Left forelimb (tissue), 1 donor: ENCODE measurements around the gene GSTO2.
A peak's percentile ranks its signal among the peaks of the same experiment; 100 is the strongest.

Source experiments
- DNase-seq: peaks from one replicate; pipeline ENCODE4 v3.0.0-alpha.2; 2018; ENCODE audit warnings: low spot score

Gene GSTO2

DNA sequence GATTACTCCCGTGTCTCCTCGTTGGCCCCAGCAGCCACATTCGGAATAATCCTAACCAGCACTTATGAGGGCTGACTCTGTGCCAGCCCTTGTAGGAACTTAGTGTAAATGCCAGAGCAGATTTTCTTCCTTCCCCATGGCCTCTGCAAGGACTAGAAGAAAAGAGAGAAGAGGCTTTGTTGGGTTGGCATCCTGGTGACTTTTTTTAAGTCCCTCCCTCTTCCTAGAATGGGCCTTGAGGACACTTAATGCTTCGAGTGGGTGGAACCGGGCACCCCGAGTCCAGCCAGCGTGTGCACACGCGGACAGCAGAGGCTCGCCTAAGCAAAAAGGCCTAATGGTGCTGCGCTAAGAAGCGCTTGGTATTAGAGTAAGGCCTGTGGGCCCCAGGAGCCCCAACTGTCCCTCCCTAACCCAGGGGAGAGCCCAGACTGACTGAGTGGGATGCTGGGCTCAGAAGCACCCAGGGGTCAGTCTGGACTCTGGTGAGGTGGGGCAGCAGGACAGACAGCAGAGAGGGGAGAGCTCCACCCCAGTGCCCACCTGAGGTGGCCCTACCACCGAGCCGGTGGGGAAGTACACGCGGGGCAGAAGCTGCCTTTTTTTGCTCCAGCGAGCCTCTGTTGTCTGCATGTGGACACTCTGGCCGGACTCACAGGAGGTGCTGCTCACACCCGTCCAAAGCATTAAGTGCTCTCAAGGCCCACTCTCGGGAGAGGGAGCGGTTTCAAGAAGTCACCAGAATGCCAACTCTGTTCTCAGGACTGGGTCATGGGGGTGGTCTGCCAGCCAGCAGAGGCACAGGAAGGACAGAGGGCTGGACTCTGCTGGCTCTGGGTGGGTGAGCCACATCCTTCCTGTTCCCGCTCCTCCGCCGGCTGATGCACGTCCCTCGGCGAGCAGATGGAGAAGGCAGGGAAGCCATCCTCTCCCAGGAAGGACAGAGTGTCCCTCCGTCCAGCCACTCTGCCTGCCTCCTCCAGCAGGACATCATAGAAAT lies 56.8 kb downstream of the GSTO2 start:
- DNase-seq = no peak

DNA sequence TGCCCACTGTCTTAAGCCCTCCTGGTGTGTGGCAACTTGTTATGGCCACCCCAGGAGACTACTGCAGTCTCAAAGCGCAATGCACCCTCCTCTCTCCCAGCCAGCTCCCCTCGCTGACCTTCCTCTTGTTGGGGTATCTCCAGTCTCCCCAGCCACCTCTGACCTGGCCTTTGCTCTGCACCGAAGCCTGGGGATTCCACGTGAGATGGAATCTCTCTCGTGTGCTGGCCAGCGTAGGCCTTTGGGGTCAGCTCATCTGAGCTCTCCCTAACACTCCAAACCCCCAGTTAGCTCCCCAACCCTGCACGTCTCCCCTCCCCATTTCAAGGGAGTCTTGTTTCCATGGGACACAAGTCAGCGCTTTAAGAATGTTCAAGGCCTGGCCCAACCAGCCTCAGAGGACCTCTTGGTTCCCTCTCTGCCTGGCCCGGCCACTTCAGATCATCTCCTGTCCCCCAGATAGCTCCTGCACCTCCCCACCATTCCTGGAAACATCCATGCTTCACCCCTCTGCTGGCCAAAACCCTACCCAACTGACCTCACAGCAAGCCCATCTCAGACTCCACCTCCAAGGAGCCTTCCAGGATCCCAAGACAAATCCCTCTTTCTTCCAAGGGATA lies 58.1 kb downstream of the GSTO2 start:
- no peak for DNase-seq

- no peak for DNase-seq
Observed at GRCh38 chr10:104327745-104328645, 59.0 kb downstream of the GSTO2 start.

- DNase-seq = no peak
Observed at GRCh38 chr10:104328646-104328895, 59.6 kb downstream of the GSTO2 start.

- DNase-seq = no peak
Observed at GRCh38 chr10:104328896-104329710, 60.1 kb downstream of the GSTO2 start.

DNA sequence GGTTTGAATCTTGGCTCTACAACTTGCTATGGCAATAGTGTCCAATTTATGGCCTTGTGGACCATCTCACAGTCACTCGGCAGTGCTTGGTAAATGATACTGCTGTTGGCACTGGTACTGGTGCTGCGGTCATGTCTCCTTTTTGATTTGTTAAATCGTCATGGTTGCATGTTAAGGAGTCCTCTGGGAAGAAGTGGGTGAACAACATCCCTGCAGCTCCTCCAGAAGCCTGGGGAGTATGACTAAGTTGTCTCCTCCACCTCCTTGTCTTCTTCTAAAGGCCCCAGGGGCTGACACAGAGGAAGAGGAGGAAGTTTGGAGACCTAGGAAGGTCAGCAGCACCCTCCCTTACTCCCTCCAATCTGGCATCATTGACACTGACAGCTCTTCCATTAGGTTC lies 60.8 kb downstream of the GSTO2 start:
- no peak for DNase-seq

DNA sequence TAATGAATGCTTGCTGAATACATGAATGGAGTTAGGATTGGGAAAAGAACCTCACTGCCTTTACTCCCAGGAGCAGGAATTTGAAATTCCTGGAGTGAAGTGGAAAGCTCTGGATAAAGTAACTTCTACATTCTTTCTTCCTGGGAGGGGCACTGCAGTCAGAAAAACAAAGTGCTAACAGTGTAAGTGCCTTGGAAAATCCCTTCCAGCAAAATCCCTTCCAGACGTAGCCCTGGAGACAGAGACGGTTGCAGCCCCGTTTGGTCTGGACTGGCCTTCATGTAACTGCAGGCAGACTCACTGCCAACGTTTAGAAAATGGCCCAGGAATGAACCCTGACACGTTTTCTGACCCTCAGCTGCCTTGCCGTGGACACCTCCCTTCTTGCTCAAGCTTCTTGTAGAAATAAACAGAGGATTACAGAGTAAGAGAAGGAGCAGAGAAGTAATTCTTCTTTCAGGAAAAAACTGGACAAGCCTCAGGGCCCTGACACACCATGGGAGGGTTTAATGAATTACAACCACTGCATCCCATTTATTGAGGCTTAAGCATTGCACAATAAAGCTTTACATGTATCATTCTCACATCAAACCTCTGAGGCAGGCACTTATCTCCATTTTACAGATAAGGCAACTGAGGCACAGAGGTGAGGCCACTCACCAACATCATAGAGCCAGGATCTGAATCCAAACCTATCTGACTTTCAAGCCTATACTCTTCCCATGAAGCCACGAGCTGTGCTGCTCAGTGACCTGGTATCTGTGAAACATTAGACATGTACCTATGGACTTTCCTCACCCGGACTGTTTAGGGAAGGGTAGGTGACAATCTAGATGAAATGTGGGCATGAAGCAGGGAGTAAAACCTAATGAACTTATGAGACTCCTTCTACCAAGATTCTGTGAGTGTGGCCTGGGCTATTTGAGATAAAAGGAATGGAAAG lies 61.5 kb downstream of the GSTO2 start:
- peak; percentile 15 for DNase-seq

- DNase-seq = peak; percentile 62
Observed at GRCh38 chr10:104331208-104331838, 62.3 kb downstream of the GSTO2 start.

GRCh38 chr10:104332243-104333031 lies 63.5 kb downstream of the GSTO2 start:
- no peak for DNase-seq

DNA sequence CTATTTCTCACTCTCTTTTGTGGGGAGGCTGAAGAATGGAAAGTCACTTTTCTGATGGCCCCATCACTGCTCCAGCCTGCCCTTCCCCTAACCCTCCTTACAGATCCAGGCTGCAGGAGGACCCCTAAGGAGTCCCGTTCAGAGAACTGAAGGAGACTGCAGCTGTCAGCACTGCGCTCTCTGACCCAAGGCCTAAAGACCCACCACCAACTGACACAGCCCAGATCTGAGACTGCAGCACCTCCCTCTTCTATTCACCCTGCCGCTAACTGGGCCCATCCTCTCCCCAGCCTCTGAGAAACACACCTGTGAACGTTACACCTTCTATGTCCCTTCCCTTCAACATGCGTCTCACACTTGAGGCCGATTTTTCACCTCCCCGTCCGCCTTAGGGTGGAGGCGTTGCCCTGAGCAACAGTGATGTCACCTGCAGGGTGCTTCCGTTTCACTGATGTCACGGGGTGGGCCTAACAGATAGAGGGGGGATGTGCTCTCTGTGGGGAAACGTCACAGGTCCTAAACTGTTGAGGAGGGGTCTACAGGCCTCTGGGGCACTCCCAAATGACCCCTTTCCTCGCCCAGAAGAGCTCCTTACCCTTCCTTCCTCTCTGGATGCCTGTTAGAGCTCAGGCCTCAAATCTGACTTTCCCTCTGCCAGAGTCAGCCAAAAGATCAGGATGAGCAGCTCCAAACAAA lies 64.2 kb downstream of the GSTO2 start:
- DNase-seq = no peak

- peak; percentile 36 for DNase-seq
Observed at GRCh38 chr10:104333728-104334373, 64.9 kb downstream of the GSTO2 start.

DNA sequence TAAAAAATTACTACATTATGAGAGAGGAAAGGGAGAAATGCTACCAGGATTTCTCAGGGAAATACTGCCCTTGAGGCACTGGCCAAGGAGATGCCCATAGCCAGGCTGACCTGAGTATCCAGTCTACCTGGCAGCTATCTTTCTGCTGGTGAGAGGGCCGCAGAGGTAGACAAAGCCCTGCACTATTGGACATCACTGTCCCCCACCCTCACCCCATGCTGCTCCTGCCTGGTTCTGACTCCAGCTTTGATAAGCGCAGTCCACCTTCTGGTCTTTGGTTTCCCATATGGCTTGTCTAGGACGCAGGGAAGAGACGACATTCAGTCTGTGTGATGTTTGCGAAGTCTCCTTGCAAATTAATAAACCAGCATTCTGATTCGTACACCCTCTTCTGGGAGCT lies 65.6 kb downstream of the GSTO2 start:
- no peak for DNase-seq

- DNase-seq = peak; percentile 45
Observed at GRCh38 chr10:104334965-104335650, 66.1 kb downstream of the GSTO2 start.

- no peak for DNase-seq
Observed at GRCh38 chr10:104336821-104337467, 68.0 kb downstream of the GSTO2 start.

DNA sequence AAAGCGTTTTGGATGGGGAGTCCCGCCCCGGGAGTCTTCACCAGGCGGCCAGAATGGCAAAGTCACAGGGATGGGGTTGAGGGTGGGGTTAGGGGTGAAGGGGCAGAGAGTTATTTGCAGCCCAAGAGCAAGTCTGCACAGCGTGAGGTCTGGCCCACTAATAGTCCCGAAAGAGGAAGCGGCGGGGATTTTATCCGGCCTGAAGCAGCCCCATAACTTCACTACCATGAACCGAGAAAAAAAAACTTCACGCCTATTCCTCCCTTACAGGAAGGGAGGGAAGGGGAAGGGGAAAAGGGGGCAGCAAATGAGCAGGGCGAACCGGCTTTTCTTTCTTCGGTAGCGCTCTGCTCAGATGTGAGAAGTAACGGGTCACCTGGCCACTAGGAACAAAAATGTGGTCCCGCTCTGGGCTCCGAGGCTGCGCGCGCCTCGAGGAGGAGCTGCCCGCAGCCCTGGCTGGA lies 68.6 kb downstream of the GSTO2 start:
- no peak for DNase-seq

GRCh38 chr10:104337985-104338735 lies 69.2 kb downstream of the GSTO2 start, which contains the start of gene ITPRIP:
TSS of gene ITPRIP (minus strand) at chr10:104338465. CDS start at chr10:104316051, 22,414 bp downstream.
- DNase-seq = peak; percentile 86
